ENCODE results near the gene BRSK1. TPM values are rescaled to one million over a fixed set of nuclear protein-coding genes. Genes with fewer than 3 reads are reported as not detected.

BRSK1 gene
- total RNA-seq, 1 experiment from 2014 or later: 6.3 TPM

DNA sequence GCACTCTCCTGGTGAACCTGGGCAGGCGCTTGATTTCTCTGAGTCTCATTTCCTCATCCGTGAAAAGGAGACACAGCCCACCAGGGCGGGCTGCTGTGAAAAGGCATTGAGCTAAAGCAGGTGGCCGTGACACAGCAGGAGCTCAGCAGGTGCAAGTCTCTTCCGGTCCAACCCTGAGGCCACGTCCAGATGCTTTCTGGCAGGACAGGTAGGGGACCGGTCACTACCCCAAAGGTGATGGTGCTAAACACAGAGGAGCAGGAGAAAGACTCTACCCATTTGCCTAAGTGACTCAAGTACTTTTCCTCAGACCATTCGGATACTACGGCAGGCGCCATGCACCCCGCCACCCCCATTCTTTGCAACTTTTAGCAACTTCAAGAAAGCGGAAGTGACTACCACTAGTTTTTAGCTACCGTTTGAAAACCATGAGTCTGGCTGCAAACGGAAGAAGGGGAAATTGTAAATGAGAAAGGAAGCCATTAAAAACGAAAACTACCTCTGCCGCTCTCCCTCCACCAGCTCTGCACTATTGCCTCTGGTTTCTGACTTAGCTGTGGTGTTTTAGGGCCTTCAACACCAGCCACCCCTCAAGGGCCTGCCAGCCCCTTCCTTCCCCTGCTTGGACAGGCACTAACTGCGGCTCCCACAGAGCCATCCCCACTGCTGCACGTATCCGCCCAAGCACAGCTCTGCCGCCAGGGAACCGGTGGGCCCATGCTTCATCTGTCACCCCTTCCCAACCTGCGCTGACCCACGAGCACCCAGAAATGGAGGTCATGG lies 29.8 kb upstream of the BRSK1 start:
- DNase-seq (ENCODE audit: low read depth): no peak

DNA sequence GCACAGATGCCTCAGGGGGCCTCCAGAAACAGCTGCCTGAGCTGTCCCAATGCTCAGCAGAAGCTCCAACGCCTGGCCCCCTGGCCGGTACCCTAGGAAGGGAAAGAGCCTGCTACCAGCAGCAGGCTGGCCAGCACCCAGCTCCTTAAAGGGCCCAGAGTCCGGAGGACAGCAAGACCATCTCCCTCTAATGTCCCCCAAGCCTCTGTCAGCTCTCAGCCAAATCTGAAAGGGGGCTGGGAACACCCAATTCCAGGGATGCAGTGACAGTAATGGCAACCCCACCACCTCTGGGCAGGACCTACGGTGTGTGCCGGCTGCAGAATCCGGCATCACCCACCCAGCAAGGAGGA lies 29.2 kb upstream of the BRSK1 start:
- no peak for DNase-seq (ENCODE audit: low read depth)

DNA sequence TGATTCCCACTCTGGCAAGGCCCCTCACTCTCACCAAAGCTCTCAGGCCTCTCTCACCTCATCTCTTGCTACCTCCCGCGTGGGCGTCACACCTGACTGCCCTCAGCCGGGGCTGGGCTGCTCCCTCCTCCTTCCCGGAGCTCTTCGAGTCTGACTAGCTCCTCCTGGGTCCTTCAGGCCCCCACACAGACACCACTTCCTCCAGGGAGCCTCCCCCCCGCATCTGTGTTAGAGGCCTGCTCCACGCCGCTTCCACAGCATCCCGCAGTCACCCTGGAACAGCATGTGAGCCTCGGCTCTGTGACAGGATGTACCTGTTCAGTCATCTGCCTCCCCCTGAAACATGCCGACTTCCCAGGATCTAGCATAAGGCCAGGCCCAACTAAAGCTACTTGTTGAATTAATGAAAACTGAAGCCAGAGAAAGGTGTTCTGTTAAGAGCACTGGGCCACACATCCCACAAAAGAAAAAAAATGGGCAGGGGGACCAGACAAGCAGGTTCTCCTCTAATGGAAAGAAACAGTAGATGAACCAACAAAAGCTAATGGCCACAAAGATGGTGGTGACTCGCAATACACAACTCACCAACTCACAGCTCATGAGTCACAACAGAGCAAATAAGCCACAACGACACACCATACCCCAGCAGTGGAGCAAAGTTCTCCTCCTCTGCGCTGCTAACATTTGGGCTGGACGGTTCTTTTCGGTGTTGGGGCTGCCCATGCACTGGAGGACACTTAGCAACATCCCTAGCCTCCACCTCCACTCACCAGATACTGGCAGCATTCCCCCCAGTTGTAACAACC lies 28.0 kb upstream of the BRSK1 start:
- DNase-seq (ENCODE audit: low read depth): peak; percentile 55

DNA sequence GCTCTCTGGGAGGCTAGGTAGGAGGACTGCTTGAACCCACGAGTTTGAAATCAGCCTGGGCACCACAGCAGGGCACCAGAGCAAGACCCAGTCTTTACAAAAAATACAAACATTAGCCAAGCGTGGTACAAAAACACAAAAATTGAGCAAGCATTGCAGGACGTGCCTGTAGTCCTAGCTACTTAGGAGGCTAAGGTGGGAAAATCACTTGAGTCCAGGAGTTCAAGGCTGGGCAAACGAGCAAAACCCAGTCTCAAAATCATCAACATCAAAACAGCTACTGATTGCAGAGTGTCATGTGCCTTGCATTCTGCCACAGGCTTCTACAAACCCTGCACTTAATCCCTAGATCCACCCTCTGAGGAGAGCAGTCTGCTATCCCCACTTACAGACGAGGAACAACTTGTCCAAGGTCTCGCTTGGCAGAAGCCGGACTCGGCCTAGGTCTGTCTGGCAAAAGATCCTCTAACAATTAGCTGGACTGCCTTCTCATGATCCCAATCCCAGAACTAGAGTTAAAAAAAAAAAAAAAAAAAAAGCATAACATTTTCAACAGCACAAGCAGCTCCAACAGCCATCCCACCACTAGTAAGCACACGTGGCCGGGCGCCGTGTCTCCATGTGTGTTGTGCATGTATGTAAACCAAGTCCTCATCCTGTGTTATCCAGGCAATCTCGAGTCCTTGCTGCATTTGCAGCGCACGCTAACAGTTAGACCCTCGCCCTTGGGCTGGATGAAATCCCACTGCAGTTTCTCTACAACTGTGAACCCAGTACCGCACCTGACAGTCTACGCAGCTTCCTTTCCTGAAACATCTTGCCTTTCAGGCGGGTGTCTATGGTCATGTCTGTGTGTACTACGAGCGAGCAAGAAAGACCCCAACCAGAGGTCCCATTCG lies 27.0 kb upstream of the BRSK1 start:
- no peak for DNase-seq (ENCODE audit: low read depth)

DNA sequence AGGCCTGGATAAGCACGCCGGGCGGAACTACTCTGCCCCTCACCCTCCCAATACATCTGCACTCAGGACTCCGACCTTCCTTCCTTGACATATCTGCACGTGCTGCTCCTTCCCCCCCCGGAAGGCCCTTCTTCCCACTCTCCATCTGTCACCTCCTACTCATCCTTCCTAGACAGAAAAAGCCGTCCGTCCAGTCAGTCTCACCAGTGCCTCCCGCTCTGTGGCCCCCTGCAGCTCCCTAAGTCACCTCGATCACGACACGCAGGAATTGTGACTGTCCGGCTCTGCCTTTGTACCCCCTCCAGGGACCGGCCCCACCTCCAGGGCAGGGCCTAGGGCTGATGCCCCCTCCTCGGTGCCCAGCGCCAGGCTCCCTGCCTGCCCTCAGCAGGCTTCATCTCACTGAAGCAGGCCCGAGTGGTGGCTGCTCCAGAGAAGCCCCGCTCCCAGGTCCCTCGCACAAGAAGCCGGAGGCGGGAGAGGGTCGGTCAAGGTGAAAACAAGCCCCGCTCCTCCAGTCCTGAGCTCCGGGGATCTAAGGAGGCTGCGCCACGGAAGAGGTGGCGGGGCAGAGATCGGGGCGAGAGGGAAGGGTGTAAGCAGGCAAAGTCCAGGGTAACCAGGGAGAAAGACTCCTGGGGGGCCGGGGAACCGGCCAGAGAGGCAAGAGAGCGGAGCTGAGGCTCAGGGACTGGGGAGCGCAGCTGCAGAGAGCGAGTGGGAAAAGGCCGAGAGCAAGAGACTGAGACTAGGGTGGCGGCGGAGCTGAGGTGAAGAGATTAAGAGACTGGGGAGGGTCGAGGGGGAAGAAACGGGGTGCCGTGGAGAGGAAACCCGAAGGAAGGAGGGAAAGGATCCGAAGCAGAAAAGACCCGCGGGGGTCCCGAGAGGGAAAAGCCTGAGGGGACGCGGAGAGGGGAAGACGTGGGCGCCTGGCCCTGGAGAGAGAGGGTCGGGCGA lies 26.1 kb upstream of the BRSK1 start:
- peak; percentile 27 for DNase-seq (ENCODE audit: low read depth)

DNA sequence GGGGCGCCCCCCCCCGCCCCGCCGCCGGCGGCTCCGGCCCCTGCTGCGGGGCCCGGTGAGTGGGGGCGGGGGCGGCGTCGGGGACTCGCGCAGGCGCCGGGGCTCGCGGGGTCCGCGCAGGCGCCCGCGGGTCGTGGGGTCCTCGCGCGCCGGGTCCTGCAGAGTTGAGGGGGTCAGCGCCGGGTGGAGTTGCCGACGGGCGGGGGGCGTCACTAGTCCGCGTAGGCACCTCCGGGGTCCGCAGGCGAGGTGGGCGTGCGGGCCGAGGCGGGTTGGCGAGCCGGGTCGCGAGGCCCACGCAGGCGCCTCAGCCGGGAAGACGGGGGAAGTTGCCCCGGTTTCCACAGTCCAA lies 25.3 kb upstream of the BRSK1 start:
- no peak for DNase-seq (ENCODE audit: low read depth)

DNA sequence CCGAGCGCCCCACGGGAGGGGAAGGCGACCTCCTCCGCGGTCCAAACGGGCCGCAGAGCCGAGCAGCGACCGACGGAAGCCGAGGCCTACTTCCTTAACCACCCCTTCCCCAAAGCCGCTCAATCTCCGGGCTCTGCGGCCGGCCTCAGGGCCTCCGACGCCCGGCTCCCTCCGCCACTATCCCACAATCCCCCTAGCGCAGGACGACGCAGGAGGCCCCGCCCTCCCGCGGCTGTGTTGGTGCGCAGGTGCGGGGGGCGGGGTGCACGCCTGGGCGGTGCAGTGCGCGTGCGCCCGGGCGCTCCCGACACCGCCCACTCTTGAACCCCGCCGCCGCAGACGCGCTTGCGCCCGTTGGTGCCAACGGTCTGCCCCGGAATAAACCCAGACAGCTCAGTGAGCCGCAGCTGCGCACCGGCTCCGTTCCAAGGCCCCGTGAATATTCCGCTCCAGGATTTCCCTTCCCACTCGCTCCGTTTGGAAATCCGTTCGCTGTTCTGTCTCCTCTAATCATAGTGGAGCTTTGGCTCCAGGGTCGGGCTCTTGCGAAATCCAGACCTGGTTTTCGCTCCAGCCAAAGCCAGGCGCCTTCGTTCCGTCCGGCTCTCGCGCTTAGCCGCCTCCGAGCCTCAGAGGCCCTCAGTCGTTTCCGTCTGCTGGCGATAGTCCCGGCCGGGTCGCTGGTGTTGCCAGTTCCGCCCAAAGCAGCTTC lies 24.8 kb upstream of the BRSK1 start, which contains the start of gene PPP6R1:
Gene PPP6R1 (minus strand): TSS at position 190 of the 712 bp plus-strand sequence. CDS start 11,914 bp downstream, outside the sequence.
- DNase-seq (ENCODE audit: low read depth): peak; percentile 100

DNA sequence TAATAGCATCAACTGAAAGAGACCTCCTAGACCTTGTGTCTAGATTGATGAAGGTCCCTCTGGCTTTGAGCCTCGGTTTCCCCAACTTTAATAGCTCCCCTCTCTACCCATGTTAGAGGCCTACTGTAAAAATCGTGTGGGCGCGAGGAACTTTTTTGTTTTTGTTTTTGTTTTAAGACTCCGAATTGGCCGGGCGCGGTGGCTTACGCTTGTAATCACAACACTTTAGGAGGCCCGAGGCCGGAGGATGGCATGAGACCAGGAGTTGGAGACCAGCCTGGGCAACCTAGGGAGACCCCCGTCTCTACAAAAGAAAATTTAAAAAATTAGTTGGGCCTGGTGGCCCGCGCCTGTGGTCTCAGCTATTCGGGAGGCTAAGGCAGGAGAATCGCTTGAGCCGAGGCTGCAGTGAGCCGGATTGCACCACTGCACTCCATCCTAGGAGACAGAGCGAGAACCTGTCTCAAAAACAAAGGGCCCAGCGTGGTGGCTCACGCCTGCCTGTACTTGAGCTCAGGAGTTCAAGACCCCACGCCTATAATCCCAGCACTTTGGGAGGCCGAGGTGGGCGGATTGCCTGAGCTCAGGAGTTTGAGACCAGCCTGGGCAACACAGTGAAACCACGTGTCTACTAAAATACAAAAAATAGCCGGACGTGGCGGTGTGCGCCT lies 24.1 kb upstream of the BRSK1 start:
- DNase-seq (ENCODE audit: low read depth): no peak

DNA sequence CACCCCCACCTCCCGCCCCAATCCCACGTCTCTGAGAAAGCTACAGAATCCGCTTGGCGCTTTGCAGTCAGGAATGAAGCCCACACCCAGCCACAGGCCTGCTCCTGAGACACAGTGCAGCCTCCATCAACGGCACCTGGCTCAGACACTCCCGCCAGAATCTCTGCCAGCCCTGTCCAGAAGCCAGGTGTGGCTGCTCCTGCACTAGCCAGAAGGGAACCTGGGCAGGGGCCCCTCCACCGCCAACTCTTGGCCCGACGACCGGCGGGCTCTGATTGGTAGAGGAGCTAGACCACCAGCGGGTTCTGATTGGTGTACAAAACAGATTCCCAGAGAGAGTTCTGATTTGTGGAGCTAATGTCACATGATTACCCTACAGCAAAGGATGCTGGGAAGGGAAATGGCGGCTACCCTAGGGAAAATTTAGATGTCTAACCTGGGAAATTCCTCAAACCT lies 22.1 kb upstream of the BRSK1 start:
- no peak for DNase-seq (ENCODE audit: low read depth)

DNA sequence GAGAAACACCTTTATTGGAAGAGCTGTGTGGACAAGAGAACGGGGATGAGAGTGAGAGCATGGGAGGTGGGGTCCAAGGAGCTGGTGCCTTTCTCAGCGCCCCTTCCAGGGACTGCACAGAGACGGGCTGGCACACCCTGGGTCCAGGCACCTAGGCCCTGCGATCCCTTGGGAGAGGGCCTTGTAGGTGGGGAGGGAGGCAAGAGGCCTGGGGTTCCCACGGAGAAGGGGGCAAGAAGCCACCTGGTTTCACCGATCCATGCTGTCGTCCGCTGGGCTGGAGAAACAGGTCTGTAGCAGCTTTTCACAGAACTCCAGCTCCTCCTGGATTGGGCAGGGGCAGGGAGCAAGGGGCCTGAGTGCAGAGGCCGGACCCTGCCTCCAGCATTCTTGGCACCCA lies 21.4 kb upstream of the BRSK1 start:
- no peak for DNase-seq (ENCODE audit: low read depth)

DNA sequence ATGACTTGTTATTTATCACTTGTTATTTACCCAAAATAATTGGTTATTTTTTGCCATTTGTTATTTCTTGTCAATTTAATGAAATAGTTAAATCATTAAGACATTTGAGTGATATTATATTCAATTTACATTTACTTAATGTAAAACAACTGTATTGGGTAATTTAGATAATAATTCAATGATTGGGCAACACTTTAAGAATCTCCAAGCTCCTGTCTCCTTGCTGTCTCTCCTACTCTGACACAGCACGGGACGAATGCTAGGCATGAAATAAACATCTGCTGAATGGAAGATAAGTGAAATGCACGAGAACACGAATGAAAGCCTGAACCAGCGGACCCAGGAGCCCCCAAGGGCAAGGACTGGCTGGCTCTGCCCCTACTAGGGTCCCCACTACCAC lies 19.3 kb upstream of the BRSK1 start:
- DNase-seq (ENCODE audit: low read depth): no peak

DNA sequence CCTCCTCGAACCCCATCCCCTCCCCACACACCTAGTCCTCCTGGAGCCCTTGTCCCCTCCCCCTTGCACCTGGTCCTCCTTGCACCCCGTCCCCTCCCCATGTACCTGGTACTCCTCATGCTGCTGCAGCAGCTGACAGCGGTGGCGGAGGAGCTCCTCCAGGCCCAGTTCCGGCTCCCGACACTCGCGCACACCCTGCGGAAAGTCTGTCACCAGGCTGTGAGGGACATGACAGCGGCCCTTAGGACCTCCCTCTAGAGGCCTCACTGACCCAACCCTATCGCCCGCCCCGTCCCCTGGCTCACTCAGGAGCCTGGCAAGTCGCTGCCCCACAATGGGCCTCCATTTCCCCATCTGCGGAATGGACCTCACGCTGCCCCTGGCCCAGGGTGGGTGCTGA lies 18.6 kb upstream of the BRSK1 start:
- no peak for DNase-seq (ENCODE audit: low read depth)

DNA sequence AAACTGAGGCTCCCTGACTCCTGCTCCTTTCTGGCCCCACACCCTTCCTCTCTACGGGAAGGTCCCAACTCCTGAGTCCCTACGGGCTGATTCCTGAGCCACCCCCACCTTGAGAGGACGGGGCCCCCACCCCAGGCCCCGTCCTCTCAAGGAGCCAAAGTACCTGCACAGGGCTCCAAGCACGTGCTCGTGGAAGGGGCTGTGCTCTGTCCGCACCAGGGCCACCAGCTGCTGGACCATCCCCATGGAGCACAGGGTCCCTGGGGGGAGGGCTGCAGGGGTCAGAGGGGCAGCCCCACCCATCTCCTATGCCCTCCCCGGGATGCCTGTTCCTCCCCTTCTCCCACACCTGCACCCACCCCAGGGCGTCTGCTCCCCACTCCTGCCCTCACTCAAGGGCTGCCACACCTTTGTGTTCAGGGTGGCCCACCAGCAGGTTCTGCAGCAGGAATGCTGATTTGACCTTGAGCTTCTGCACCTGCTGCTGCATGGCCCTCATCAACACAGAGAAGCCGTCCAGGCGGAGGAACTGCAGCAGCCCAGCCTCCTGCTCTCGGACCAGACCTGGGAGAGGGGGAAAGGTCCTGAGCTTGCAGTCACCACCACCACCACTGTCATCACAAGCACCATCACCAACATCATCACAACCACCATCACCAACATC lies 17.9 kb upstream of the BRSK1 start:
- DNase-seq (ENCODE audit: low read depth): no peak

DNA sequence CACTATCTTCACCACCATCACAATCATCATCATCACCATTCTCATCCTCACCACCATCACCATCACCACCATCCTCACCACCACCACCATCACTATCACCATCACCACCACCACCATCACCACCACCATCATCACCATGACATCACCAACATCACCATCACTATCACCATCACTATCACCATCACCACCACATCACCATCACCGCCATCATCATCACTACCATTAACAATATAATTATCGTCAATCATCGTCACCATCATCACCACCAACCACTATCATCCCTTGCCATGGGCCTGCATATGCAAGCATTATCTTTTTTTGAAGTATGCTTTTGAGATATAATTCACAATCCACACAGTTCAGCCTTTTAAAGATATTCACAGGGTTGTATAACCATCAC lies 17.4 kb upstream of the BRSK1 start:
- DNase-seq (ENCODE audit: low read depth): no peak

DNA sequence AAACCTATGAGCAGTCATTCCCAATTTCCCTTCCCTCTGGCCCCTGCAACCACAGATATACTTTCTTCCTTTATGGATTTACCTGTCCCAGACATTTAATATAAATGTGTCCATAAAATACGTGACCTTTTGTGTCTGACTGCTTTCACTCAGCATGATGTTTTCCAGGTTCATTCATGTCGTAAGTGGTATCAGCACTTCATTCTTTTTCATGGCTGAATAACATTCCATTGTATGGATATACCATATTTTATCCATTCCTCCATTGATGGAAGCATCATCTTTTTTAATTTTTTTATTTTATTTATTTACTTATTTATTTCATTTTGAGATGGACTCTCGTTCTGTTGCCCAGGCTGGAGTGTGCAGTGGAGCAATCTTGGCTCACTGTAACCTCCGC lies 17.0 kb upstream of the BRSK1 start:
- DNase-seq (ENCODE audit: low read depth): no peak

DNA sequence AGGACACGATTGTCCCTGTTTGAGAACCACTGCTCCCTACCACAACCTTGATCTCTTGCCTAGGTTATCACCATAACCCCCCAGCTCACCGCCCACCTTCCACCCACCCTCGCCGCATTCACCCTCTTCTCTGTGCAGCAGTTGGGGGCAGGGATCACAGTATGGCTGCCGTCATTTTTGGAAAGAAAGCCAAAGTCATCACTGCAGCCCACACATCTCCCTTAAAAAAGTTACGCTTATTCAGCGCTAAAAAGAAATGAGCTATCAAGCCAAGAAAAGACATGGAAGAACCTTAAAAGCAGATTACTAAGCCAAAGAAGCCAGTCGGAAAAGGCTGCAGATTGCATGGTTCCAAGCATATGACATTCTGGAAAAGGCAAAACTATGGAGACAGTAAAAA lies 14.5 kb upstream of the BRSK1 start:
- no peak for DNase-seq (ENCODE audit: low read depth)

DNA sequence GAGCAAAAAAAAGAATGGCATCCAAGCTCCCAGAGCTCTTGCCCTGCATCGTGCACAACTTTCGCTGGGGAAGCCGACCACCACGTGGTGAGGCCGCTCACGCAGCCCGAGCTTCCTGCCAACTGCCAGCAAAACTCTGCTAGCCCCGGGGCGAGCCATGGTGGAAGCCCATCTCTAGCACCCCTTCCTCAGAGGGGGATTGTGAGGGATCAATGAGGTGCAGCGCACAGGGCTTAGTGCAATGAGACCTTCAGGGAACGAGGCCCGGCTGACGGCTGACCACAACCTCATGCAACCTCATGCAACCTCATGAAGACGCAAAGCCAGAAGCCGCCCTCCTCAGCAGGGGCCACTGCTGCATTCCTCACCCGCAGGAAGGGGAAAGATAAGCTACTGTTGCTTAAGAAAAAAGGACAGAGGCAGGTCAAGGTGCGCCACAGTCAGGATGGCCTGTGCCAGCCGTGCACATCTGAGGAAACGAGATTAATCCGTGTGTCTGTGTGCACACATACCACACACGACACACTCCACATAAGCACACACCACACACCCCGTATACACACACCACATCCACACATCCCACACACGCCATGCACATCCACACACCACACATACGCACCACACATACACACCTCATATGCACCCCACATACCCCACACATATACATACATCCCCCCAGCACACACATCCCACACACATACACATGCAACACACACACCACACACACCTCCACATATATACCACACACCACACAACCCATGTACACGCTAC lies 13.4 kb upstream of the BRSK1 start:
- DNase-seq (ENCODE audit: low read depth): no peak

DNA sequence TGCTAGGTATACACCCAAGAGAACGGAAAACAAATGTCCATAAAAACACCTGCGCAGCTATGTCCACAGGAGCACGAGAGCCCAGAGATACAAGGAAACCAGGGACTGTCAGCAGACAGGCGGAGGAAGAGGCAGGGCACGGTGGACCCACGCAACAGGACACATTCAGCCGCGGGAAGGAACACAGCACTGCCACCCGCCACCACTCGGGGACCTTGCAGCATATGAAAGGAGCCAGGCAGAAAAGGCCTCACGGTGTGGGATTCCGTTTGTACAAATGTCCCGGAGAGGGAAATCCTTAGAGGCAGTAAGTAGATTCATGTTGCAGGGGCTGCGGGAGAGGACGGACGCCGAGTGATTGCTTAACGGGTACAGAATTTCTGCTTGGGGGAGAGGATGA lies 11.7 kb upstream of the BRSK1 start:
- no peak for DNase-seq (ENCODE audit: low read depth)

Data from Daoy (cell line).